Activated CD4-positive, alpha-beta T cell treated with anti-CD3 and anti-CD28 coated beads, Interleukin-2, Interleukin-6, amounts not matched to agents 100 ng/mL and 50 ng/mL, durations not matched to agents 16 hours and 8 hours (primary cell): Measurements from ENCODE around the gene PRKCI.
"Not testable (repeated sequence)": the region's sequence is repeated elsewhere in the genome, so short reads cannot be mapped to it uniquely, and the experiment has no call there.

ENCODE experiments used
- DNase-seq: peaks from one replicate; pipeline ENCODE4 v3.0.0-alpha.2; 2020

PRKCI gene

DNA sequence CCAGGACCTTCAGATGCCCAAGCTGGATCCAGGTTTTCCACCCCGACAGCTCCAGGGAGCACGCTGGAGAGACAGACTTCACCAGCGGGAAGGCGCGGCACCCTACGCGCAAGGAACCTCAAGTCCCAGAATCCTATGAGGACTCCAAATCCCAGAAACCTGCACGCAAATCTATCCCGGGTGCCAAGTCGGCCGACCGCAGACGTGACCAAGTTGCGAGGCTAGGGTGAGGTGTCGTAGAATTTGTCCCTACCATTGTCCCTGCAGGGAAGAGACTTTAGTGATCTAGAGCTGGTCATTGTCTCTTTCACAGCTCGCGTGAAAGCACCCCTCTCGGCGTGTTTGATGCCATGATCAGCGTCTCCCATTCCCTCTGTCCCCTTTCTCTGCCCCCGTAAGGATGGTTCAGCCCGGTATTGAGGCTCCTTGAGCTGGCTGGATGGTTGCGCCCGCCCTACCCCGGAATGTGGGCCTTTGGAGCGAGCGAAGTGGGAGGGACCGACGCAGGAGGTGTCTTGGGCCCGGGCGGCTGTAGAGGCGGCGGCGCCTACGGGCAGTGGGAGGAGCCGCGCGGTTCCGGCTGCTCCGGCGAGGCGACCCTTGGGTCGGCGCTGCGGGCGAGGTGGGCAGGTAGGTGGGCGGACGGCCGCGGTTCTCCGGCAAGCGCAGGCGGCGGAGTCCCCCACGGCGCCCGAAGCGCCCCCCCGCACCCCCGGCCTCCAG lies at the start of gene PRKCI:
Gene PRKCI (plus strand): TSS at position 501 of the 723 bp plus-strand sequence. CDS start 246 bp downstream, outside the sequence.
- peak; percentile 95 for DNase-seq

DNA sequence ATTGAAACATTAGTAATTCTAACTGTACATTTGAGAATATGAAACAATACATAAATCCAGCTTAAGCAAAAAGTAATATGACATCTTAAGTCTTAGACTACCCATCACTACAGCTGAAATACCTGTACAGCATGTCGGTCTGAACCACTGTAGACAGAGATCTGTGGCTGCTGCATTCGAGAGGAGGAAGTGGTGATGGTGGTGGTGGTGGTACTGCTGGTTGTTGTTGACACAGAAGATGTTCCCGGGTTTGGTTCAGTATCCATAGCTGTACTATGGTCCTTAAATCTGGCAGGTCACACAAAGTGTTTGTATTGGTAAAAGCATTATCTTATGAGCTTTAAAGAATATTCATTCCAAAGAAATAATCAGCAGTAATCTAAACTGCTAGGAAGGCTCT lies 43.6 kb upstream of the PRKCI start:
- DNase-seq: peak; percentile 71

DNA sequence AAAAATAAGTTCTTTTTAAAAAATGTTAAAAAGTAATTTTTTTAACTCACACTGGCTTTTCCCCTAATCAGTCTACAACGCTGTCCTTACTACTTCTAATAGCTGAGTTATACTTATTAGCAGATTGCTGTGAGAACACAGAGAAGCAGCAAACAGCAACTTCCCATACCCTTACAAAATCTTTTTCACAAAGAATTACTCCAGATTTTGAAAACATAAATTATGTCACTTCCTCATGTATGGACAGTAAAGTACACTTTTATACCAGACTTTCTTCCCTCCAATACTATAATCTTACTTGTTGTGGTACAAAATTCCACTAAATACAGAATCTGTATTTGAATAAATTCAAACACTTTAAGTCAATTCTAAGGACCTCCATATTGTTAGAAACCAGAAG lies 42.8 kb upstream of the PRKCI start:
- DNase-seq: no peak

DNA sequence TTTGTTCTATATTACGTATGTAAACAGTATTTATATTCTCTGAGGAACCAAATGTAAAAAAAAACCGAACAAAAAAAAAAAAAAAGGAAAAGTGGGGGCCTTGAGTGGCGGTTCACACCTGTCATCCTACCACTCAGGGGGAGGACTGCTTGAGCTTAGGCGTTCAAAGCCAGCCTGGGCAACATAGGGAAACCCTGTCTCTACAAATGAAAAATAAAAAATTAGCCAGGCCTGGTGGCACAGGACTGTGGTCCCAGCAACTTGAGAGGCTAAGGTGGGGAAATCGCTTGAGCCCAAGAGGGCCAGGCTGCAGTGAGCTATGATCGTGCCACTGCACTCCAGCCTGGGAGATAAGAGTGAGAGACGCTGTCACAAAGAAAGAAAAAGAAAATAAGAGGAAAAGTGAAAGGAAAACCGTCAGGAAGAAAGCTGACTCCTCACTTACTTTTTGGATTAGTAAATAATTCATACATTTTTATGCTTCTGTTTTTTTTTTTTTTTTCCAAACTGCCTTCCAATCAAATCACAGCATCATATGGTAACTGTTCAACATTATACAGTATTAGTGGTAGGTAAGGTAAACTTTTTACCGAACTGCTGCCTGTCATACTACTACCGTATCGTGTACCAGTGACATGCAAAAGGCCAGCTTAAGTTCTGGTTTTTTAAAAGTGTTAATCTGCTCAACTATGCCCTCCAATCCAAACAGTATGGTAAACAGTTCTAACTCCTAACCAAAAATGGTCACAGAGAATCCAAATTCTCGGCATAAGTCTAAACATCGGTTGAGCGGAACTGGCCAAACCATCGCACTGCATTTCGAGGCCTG lies 41.9 kb upstream of the PRKCI start:
- peak; percentile 25 for DNase-seq

DNA sequence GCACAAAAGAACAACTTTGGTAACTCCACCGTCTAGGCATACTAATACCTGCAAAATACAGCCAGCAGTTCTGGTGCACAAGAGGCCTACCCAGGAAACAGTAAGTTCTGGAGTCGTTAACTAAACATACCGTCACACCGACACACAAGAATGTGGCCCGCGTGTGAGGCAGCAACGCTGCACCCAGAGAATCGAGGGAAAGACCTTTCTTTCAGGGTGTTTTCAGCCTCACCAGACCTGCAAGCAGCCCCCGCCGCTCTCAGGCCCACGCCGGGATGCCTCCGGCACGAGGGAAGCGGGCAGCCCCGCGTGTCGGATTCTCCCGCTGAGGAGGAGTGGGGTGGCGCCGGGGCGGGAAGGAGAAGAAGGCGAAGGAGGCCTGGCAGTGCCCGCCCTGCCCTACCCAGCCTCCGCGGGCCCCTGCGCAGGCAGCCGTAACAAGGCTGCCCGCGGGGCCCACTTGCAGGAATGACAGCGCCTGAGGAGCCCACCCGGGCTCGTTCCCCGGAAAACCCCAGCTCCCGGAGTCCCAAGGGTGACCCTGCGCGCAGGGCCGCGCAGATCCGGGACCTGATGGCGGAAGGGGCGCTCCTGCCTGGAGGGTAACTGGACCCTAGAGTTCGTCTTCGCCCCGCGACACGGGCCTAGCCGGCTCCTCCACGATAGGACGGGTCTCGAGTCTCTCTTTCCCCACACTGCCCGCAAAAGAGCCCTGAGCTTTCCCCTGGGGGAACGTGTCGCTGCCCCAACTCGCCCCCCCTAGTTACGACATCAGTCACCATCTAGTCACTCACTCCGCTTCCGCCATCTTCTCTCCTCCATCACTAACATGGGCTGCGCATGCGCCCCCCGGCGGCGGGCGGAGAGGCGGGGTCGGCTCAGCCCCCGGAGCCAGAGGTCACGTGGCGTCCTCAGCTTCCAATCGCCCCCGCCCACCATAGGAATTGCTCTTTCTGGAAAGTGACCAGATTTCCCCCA lies 41.0 kb upstream of the PRKCI start, which contains the start of gene PHC3:
Gene PHC3 (minus strand): TSS at position 826 of the 978 bp plus-strand sequence. CDS start 18 bp downstream, at position 808.
- DNase-seq: peak; percentile 97

DNA sequence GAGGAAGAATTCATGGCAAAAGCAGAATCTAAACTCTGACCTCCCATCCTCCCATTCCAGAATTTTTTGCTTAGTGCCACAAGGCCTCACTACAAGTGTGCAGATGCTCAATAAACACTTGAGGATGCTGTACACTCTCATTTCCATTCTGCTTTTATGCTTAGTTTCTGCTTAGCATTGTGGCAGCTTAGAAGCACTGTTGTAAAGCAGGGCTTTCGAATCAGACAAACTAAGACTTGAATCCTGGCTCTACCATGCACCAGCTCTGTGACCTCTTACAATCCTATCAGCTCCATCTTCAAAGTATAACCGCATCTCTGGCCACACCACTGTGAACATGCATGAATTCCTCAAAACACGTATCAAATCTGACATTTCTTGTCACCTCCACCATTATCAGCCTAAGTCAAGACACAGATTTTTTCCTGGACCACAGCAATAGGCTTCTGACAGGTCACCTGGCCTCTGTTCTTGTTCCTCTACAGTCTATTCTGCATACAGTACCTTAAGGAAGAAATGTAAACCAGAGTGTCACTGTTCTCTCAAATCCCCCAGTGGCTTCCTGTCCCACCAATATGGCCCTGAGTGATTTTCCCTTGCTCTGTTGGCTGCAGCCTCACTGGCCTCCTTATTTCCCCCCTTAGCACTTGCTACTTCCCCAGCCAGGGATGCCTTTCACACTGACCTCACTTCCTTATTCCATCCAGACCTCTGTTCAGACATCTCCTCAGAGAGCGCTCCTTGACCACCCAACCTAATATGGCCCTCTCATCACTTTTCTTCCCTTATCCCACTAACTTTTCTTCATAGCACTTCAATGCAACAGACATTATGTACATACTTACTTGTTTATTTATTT lies 32.6 kb upstream of the PRKCI start:
- no peak for DNase-seq

DNA sequence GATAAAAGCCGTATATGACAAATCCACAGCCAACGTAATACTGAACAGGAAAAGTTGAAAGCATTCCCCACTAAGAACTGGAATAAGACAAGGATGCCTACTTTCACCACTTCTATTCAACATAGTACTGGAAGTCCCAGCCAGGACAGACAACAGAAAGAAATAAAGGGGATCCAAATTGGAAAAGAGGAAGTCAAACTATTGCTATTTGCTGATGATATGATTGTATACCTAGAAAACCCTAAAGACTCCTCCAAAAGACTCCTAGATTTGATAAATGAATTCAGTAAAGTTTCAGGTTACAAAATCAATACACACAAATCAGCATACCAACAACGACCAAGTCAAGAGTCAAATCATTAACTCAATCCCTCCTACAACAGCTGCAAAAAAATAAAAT lies 26.5 kb upstream of the PRKCI start:
- not testable (repeated sequence) for DNase-seq

DNA sequence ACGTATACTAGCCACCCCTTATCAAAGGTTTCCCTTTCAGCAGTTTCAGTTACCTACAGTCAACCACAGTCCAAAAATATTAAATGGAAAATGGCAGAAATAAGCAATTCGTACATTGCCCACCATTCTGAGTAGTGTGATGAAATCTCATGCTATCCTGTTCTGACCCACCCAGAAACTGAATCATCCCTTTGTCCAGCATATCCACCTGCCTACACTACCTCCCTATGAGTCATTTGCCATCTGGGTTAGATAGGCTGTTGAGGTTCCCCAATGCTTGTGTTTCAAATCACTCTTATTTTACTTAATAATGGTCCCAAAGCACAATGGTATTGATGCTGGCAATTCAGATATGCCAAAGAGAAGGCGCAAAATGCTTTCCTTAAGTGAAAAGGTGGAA lies 25.4 kb upstream of the PRKCI start:
- DNase-seq: no peak

DNA sequence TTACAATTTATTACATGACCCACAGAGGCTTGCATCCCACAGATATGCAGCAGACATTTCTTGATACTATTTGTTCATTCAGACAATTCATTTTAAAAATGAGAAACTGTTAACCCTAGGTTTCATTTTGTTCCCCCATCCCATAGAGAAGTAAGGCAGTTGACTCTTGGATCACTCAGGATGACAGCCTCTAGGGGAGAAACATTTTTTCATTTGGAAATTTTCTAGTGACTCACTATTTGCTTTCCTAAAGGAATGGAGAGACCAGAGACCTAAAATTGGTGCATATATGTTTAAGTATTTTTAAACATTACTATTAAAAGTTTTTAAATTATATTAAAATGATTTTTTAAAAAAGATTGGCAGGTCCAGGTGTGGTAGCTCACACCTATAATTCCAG lies 21.2 kb upstream of the PRKCI start:
- no peak for DNase-seq

DNA sequence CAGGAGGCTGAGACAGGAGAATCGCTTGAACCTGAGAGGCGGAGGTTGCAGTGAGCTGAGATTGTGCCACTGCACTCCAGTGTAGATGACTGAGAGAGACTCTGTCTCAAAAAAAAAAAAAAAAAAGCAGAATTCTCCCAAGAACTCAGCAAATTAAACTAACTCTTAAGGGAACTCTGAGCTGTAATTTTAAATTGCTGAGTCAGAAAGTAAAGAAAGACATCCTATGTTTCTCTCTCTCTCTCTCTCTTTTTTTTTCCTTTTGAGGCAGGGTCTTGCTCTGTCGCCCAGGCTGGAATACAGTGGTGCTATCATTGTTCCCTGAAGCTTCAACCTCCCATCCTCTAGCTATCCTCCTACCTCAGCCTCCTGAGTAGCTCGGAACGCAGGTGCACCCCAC lies 20.7 kb upstream of the PRKCI start:
- DNase-seq: no peak

DNA sequence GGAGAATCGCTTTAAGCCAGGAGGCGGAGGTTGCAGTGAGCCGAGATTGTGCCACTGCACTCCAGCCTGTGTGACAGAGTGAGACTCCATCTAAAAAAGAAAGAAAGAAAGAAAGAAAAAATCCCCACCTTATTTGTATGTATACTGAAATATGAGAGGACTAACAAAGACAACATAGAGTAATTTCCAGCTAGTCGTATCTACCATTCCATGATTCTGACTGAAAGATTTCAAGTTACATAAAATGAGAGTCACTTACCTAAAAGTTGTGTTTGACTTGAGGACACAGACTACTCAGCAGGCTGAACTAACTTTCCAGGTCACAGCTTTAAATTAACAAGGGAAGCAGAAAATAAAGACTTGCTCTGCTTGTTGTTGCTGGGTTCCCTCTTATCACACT lies 18.8 kb upstream of the PRKCI start:
- no peak for DNase-seq

DNA sequence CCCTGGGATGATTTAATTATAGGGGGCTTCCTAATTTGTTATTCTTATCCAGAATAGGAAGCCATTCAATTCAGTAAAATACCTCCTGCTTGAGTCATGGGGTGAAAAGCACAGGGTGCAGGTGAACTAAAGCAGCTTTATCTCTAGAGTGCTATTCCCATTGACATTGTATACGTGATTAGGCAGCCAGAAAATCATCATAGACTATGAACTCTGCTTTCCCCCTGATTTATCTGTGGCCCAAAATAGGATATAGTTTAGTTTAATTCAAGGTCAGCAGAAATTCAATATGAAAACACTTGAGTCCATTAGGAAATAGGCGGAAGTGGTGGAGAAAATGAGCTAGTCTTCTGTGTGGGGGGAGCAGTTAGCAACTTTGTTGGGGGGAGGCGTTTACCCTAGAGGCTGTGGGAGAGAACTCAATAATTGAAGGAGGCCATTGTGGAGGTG lies 18.2 kb upstream of the PRKCI start:
- DNase-seq: no peak

DNA sequence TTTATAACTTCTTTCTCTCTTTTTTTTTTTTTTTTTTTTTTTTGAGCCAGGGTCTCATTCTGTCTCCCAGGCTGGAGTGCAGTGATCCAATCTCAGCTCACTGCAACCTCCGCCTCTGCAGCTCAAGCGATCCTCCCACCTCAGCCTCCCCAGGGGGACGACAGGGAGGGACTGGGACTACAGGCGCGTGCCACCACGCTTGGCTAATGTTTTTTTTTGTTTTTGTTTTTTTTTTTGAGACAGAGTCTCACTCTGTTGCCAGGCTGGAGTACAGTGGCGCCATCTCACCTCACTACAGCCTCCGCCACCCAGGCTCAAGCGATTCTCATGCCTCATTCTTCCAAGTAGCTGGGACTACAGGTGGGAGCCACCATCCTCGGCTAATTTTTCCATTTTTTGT lies 17.7 kb upstream of the PRKCI start:
- DNase-seq: no peak

DNA sequence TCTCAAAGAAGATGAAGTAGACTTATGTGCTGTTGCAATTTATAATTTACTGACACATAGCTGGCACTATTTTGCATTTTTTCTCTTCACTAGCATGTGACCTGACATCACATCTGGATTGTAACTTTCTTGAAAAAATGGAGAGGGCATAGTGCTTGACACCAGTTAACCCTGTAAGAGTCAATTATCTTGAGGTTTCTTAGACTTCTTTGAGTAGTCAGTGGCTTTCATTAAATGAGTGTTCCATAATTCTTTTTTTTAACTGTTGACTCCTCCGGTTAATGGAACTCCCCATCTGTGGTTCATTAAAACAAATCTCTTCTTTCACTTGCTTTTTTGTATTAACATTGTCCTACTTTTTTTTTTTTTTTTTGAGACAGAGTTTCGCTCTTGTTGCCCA lies 16.9 kb upstream of the PRKCI start:
- no peak for DNase-seq

DNA sequence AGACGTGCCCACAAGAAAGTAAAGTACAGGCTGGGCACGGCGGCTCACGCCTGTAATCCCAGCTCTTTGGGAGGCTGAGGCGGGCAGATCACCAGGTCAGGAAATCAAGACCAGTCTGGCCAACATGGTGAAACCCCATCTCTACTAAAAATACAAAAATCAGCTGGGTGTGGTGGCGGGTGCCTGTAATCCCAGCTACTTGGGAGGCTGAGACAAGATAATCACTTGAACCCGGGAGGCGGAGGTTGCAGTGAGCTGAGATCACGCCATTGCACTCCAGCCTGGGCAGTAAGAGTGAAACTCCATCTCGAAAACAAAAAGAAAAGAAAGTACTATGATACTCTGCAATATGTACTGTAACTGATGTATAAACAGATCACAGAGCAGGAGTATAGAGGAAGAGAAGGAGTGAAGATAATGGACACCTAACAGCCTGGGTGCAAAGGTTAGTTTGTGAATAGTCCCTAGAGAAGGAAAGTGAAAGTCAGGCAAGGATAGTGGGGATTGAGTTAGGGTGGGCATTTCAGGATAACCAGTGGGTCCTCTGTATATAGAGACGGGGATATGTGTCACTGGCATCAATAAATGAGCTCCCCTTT lies 16.0 kb upstream of the PRKCI start:
- not testable (repeated sequence) for DNase-seq

DNA sequence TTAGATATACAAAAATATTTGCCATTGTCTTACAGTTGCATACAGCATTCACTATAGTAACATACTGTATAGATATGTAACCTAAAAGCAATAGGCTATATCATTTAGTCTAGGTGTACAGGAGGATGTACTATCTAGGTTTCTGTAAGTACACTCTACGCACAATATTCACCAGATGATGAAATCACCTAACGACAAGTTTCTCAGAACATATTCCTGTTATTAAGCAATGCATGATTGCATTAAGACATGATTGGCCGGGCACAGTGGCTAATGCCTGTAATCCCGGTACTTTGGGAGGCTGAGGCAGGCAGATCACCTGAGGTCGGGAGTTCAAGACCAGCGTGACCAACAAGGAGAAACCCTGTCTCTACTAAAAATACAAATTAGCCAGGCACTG lies 14.5 kb upstream of the PRKCI start:
- no peak for DNase-seq

DNA sequence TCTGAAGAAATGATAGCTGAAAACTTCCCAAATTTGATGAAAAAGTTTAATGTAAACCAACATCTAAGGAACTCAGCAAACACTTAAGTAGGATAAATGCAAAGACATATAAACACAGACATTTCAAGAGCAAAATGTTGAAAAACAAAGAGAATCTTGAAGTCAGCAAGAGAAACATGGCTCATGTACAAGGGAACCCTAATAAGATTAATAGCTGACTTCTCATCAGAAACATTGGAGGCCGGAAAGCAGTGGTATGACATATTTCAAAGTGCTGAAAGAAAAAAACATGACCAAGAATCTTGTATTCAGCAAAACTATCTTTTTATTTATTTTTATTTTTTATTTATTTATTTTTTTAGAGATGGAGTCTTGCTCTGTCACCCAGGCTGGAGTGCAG lies 10.6 kb upstream of the PRKCI start:
- DNase-seq: no peak

DNA sequence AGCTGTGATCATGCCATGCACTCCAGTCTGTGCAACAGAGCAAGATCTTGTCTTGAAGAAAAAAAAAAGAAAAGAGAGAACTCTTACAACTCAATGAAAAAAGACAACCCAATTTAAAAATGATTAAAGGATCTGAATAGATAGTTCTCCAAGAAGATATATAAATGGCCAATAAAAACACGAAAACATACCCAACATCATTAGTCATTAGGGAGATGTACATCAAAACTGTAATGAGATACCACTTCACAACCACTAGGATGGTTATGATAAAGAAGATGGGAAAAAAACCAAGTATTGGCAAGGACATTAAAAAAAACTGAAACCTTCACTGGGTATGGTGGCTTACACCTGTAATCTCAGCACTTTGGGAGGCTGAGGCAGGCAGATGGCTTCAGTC lies 2.4 kb upstream of the PRKCI start:
- DNase-seq: no peak

DNA sequence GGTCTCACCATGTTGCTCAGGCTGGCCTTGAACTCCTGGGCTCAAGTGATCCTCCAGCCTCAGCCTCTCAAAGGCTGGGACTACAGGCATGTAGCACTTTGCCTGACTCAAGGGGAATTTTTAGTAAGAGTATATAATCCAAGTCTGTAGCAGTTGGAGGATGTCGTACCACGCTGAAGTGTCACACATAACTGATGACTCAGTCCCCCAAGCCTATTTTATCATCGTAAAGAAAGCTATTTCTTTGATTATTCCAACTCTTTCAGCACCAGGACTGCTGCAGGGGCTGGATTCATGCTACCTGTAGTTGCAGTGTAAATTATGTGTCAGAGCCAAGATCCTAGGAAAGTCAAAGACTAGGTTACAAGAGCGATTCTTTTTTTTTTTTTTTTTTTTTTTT lies 1.4 kb upstream of the PRKCI start:
- DNase-seq: no peak

DNA sequence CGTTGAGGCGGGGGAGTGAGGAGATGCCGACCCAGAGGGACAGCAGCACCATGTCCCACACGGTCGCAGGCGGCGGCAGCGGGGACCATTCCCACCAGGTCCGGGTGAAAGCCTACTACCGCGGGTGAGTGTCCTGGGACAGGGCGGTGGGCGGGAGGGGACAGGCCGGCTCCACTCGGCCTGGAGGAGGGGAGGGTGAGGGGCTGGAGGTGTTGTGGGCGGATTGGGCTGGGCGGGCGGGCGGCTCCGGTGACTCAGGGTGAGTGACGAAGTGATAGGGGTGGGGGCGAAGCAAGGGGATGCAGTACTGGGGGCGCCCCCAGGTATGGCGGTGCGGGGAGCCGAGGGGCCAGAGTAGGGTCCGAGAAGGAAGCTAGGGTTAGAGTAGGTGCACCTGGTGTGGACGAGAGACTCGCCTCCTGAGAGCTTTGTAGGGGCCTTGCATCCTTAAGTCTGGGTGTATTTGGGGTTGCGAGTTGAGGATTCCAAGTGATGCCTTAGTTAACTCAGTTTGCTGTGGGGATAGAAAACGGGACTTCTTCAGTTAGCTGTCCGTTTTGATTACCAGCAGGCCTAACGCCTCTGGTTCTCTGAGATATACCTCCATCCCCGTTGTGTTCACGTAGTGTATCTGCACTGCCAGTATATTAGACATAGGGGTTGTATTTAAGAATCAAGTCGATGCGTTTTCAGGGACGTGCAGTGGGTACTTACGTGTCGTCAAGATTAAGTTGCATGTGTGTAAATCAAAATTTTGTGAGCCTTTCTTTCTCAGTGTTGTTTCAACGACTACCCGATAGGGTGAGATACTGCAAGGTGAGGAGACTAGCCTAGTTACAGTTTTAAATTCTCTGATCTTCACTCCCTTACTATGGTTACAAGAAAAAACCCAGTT lies 670 bp downstream of the PRKCI start:
- DNase-seq: peak; percentile 42
